ENCODE results near the gene CAPN10. TPM values are rescaled to one million over a fixed set of nuclear protein-coding genes. Genes with fewer than 3 reads are reported as not detected.

Gene CAPN10
- total RNA-seq, 1 experiment from 2014 or later = 90.2 TPM

DNA sequence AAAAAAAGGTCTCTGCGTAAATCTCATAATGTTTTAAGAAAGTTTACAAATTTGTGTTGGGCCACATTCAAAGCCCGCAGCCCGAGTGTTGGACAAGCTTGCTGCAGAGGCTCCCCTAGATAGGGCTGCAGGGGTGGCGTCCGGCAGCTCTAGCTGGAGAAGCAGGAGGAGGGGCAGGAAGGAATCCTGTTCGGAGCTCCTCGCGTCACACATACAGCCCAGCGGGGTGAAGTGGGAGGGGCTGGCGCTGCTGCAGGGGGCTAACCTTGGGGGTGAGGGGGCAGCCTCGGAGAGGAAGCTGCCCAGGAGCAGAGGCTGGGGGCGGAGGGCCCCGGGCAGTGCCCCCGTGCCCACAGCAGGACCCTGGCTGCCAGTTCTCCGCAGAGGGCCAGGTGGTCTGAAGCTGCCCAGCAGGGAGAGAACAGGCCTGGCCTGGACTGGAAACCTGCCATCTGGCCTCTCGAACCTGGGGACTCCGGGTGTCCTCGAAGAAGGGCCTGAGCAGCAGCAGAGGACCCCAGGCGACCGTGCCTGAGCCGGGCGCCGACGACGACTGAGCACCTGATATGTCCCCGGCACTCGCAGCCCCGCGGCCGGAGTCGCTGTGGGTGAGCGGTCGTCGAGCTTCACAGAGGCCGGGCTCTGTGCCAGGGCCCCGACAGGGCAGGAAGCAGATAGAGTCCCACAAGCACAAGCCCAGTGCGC is 36.1 kb downstream of the CAPN10 start:
- no peak for DNase-seq (ENCODE audit: low spot score)

DNA sequence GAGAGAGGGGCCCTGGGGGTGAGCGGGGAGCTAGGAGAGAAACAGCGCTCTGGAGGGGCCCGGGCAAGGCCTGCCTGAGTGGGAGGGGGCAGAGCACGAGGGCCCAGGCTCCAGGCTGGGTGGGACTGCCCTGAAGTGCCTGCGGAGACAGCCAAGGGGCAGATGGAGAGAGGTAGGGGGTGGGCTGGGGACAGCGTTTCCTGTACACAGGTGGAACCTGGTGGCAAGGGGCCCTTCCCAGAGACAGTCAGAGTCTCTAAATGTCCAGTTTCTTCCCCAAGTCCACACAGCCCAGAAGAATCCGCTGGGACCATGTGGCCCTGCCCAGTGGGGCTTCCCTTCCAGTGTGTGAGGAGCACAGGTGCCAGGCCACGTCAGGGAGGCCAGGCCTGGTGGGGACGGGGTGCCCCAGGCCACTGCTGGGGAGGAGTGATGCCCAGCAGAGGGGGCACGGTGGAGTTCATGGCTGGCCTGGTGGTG is 37.0 kb downstream of the CAPN10 start:
- DNase-seq (ENCODE audit: low spot score) = no peak

GRCh38 chr2:240624011-240624949 is 37.7 kb downstream of the CAPN10 start:
- DNase-seq (ENCODE audit: low spot score) = no peak

GRCh38 chr2:240624950-240625621 is 38.6 kb downstream of the CAPN10 start, which contains the start of gene GPR35:
TSS of gene GPR35 (plus strand) at chr2:240625480. CDS start at chr2:240629953, 4,473 bp downstream.
- DNase-seq (ENCODE audit: low spot score) = no peak

- DNase-seq (ENCODE audit: low spot score) = no peak
Observed at GRCh38 chr2:240626531-240627300, 40.2 kb downstream of the CAPN10 start.

GRCh38 chr2:240627736-240628506 is 41.4 kb downstream of the CAPN10 start:
- no peak for DNase-seq (ENCODE audit: low spot score)

- DNase-seq (ENCODE audit: low spot score) = no peak
Observed at GRCh38 chr2:240628507-240628807, 41.9 kb downstream of the CAPN10 start.

GRCh38 chr2:240628808-240629618 is 42.5 kb downstream of the CAPN10 start:
- DNase-seq (ENCODE audit: low spot score) = no peak

- DNase-seq (ENCODE audit: low spot score) = no peak
Observed at GRCh38 chr2:240629619-240629967, 43.1 kb downstream of the CAPN10 start.

- DNase-seq (ENCODE audit: low spot score) = no peak
Observed at GRCh38 chr2:240629968-240630770, 43.6 kb downstream of the CAPN10 start.

GRCh38 chr2:240630771-240631547 is 44.4 kb downstream of the CAPN10 start:
- DNase-seq (ENCODE audit: low spot score) = no peak

DNA sequence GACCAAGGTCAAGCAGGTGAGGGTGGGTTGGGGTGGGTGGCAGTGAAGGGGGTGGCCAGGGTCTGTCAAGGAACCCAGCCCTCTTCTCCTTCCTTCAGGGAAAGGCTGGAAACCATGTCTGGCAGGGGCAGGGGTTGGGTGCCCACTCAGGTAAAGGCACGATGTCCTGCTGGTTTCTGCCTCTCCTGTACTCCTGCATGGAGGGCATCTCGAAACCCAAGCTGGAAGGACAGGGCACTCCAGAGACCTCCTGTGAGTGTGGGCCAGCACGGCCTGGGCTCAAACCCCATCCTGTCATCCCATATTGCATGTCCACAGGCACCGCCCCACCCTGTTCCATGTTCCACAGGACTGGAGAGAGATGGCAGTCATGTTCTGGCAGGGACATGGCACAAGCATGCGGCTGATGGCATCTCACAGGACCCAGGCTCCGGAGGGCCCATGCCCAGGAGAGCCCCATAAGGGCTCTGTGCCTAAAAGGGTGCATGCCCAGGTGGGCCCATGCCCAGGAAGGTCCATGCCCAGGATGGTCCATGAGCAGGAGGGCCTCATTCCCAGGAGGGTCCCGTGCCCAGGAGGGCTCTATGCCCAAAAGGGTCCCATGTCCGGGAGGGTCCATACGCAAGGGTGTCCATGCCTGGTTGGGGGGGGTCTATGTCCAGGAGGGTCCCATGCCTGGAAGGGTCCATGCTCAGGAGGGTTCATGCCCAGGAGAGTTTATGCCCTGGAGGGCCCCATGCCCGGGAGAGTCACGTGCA is 45.2 kb downstream of the CAPN10 start:
- DNase-seq (ENCODE audit: low spot score) = no peak

- DNase-seq (ENCODE audit: low spot score) = no peak
Observed at GRCh38 chr2:240632306-240632721, 45.8 kb downstream of the CAPN10 start.

DNA sequence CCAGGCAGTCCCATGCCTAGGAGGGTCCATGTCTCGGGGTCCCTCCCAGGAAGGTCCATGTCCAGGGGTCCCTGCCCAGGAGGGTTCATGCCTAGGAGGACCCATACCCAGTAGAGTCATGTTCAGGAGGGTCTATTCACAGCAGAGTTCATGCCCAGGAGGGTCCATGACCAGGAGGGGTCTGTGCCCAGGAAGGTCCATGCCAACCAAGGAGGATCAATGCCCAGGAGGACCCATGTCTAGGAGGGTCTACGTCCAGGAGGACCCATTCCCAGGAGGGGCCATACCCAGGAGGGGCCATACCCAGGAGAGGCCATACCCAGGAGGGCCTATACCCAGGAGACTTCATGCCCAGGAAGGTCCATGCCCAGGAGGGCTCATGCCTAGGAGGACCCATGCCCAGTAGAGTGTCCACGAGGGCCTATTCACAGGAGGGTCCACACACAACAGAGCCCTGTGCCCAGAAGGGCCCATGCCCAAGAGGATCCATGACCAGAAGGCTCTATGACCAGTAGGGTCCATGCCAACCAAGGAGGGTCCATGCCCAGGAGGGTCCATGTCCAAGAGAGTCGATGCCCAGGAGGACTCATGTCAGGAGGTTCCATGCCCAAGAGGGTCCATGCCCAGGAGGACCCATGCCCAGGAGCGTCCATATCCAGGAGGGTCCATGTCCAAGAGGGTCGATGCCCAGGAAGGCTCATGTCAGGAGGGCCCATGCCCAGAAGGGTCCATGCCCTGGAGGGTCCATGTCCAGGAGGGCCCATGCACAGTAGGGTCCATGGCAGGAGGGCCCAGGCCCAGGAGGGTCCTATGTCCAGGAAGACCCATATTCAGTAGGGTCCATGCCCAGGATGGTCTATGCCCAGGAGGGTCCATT is 48.8 kb downstream of the CAPN10 start:
- no peak for DNase-seq (ENCODE audit: low spot score)

DNA sequence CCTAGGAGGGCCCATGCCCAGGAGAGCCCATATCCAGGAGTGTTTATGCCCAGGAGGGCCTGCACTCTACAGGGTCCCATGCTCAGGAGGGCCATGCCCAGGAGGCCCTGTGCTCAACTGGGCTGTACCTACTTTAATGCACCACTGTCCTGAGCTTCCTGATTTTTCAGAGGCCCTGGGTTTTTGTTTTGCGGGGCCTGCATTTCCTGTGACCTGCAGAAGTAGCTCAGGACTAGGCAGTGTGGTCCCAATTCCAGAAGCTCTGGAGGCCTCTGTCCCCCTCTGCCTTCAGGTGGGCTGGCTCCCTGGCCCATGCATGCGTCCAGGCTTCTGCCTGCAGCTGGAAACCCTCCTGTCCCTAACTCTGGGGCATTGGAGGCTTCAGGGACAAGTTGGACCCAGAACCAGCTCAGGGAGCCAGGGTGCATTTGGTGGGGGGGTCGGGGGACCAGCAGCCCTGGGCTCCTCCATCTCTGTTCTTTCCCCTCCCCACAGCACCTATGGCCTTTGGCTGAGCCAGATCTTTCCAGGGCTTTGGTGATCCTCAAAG is 49.5 kb downstream of the CAPN10 start:
- no peak for DNase-seq (ENCODE audit: low spot score)

DNA sequence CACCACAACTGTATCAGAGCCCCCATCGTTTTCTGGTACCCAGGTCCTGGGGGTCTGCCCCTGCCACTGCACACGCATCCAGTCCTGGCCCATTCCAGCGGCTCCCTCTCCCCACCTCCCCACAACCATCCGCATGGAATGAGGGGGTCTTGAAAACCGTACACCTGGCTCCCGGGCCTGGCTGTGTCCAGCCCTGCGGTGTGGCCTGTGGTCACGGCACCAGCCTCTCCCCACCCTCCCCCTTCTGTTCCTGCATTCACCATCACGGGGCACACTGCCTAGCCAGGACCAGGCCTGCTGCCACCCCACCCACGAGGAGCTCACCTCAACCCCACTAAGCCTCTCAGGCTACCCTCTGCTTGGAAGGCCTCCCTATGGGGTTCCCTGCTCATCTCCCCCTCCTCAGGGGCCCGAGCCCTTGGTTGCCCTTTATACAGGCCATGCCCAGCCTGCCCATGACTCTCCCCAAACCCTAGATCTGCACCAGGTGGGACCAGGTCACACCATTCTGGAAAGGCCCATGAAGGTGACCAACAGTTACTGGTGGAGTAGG is 50.1 kb downstream of the CAPN10 start:
- DNase-seq (ENCODE audit: low spot score) = no peak

Data from HT-29 (cell line).